ENCODE measurements around the gene NCAPD2.

DNA sequence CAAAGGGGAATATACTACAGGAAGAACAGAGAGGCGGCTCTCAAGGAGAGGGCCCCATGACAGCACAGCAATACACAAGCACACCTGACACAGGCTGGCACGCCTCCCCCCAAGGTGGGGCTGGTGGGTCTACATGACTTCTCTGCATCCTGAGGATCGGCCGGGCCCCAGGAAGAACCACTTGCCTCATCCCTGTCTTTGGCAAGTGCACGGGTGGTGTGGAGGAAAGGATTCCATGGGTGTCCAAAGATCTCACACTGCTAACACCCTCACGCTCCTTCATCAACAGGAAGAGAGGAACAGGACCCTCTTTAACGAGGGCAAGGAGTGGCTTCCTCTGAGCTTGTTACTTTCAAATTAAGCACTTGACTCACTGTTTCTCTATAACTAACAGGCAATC is 30.7 kb upstream of the NCAPD2 start:
- TF ChIP-seq, protein P1, sequence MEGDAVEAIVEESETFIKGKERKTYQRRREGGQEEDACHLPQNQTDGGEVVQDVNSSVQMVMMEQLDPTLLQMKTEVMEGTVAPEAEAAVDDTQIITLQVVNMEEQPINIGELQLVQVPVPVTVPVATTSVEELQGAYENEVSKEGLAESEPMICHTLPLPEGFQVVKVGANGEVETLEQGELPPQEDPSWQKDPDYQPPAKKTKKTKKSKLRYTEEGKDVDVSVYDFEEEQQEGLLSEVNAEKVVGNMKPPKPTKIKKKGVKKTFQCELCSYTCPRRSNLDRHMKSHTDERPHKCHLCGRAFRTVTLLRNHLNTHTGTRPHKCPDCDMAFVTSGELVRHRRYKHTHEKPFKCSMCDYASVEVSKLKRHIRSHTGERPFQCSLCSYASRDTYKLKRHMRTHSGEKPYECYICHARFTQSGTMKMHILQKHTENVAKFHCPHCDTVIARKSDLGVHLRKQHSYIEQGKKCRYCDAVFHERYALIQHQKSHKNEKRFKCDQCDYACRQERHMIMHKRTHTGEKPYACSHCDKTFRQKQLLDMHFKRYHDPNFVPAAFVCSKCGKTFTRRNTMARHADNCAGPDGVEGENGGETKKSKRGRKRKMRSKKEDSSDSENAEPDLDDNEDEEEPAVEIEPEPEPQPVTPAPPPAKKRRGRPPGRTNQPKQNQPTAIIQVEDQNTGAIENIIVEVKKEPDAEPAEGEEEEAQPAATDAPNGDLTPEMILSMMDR (IDR thresholded peaks at IDR 0.05; ENCODE audit: low read length): no peak
- TF ChIP-seq EZH2 (optimal IDR thresholded peaks at IDR 0.05; ENCODE audit: low read depth, low read length): no peak

All from MM.1S (cell line).